K562 (cell line): ENCODE data around the gene ANO1. TPM values are rescaled to one million over a fixed set of nuclear protein-coding genes. Genes with fewer than 3 reads are reported as not detected.

Experiments used
- ATAC-seq: fragments of 200-7000 bp; cut with Tn5 transposase; 3 replicates; pipeline ENCODE4 v1.9.1; 2020; ENCODE audit warnings: moderate library complexity
- BruUV-seq: library from RNA; stranded (reverse); fragments of 400-500 nt; replicated peaks from 2 replicates; lab custom pipeline; 2021; lab: Mats Ljungman, UMichigan
- CTCF ChIA-PET: fragments of 300-600 bp; formaldehyde crosslinking; extraction: SDS; loops from one replicate; lab custom pipeline; 2021; ENCODE audit warnings: low intra/inter-chr PET ratio; lab: Yijun Ruan, JAX
- POLR2A ChIA-PET: fragments of 300-600, 350-650 bp; sonication (Branson Sonifier 250); formaldehyde crosslinking; extraction: SDS; loops from one replicate; lab custom pipeline; 2021; ENCODE audit warnings: antibody characterized with exemption, inconsistent platforms; lab: Yijun Ruan, JAX
- DNase-seq, 4 experiments: peaks; one replicate each; pipeline versions ENCODE4 v3.0.0 to v3.0.0-alpha.2; 2011 to 2018; ENCODE audit warnings: low spot score in 3 of 4, mixed read lengths in 3 of 4; ENCODE audit errors: extremely low read depth in 1 of 4
- FAIRE-seq: peaks from 2 replicates; lab custom pipeline; 2011; peaks lifted over from hg19 to GRCh38; lab: Jason Lieb, UNC
- H2AFZ ChIP-seq: 2 replicates; pipeline ENCODE4 v1.6.0; 2011; ENCODE audit warnings: low read depth, low read length, control low read depth, inconsistent platforms
- H3K27ac ChIP-seq: fragments of 200-600 bp; 3 replicates; pipeline ENCODE4 v1.8.0; 2011; ENCODE audit warnings: low read depth, mild to moderate bottlenecking, control low read depth, inconsistent platforms, low read length, moderate library complexity, mixed read lengths; ENCODE audit errors: extremely low read depth
- H3K27me3 ChIP-seq, 2 experiments: fragments of 300-600 bp in 1 of 2; 2 replicates in 1 of 2; 3 replicates in 1 of 2; pipeline versions ENCODE4 v1.6.0 to v1.8.0; 2011; ENCODE audit warnings: inconsistent platforms in 2 of 2, low read length in 2 of 2, mild to moderate bottlenecking in 1 of 2, mixed read lengths in 1 of 2, moderate library complexity in 1 of 2; ENCODE audit not compliant: control insufficient read depth in 2 of 2, insufficient read depth in 2 of 2
- H3K36me3 ChIP-seq: fragments of 300-600 bp; 3 replicates; pipeline ENCODE4 v1.8.0; 2011; ENCODE audit warnings: mild to moderate bottlenecking, low read length, inconsistent platforms; ENCODE audit not compliant: control insufficient read depth, insufficient read depth
- H3K4me1 ChIP-seq, 2 experiments: fragments of 200-600 bp in 1 of 2; replicated peaks in 1 of 2; 2 replicates in 1 of 2; 3 replicates in 1 of 2; pipeline versions ENCODE4 v1.5.1 to v1.8.0; 2011; ENCODE audit warnings: inconsistent platforms in 2 of 2, low read length in 2 of 2, mild to moderate bottlenecking in 1 of 2, mixed read lengths in 1 of 2, moderate library complexity in 1 of 2; ENCODE audit not compliant: control insufficient read depth in 2 of 2, insufficient read depth in 2 of 2
- H3K4me2 ChIP-seq: 2 replicates; pipeline ENCODE4 v1.6.1; 2011; ENCODE audit warnings: low read length, control low read depth, inconsistent platforms, mixed read lengths; ENCODE audit not compliant: insufficient read depth
- H3K4me3 ChIP-seq: fragments of 200-600 bp; sonication (generic), shearing (Covaris generic); 2 replicates; pipeline ENCODE4 v1.5.1; 2016; ENCODE audit warnings: control low read depth, inconsistent platforms
- H3K79me2 ChIP-seq: fragments of 200-600 bp; 3 replicates; pipeline ENCODE4 v1.8.0; 2011; ENCODE audit warnings: low read length, inconsistent platforms; ENCODE audit not compliant: control insufficient read depth, insufficient read depth
- H3K9ac ChIP-seq, 2 experiments: 2 replicates each; pipeline versions ENCODE4 v1.6.0 to v1.6.1; 2011; ENCODE audit warnings: low read depth in 2 of 2, low read length in 2 of 2, control low read depth in 1 of 2, inconsistent platforms in 1 of 2, mild to moderate bottlenecking in 1 of 2, mixed read lengths in 1 of 2; ENCODE audit not compliant: insufficient read depth in 1 of 2
- H3K9me1 ChIP-seq: one replicate; pipeline ENCODE4 v1.6.0; 2011; ENCODE audit warnings: inconsistent platforms, mild to moderate bottlenecking, low read length, moderate library complexity; ENCODE audit not compliant: control insufficient read depth, insufficient read depth
- H3K9me3 ChIP-seq: replicated peaks from 2 replicates; pipeline ENCODE4 v1.5.1; 2011; ENCODE audit warnings: low read depth, low read length, inconsistent platforms; ENCODE audit not compliant: control insufficient read depth, insufficient read depth
- H4K20me1 ChIP-seq: replicated peaks from 2 replicates; pipeline ENCODE4 v1.6.1; 2011; ENCODE audit warnings: low read length, inconsistent platforms, mixed read lengths; ENCODE audit not compliant: control insufficient read depth, insufficient read depth
- EP300 ChIP-seq: IDR thresholded peaks from 2 replicates; pipeline ENCODE4 v1.6.1; 2012; ENCODE audit warnings: low read length, improper control_type of control experiment
- HDAC1 ChIP-seq, 2 experiments: fragments of 450-650 bp; IDR thresholded peaks; 2 replicates each; pipeline ENCODE4 v1.6.1; 2016 to 2017; ENCODE audit warnings: inconsistent platforms in 1 of 2, mild to moderate bottlenecking in 1 of 2, moderate library complexity in 1 of 2
- HDAC8 ChIP-seq: fragments of 450-650 bp; IDR thresholded peaks from 2 replicates; pipeline ENCODE4 v1.6.1; 2016; ENCODE audit warnings: mild to moderate bottlenecking, missing genetic modification characterization, moderate library complexity, missing compliant biosample characterization
- KDM5B ChIP-seq: fragments of 200-600 bp; sonication (generic); IDR thresholded peaks from 2 replicates; pipeline ENCODE4 v1.6.1; 2012; ENCODE audit warnings: low read depth, mild to moderate bottlenecking, moderate library complexity, low read length, control low read depth, inconsistent platforms; ENCODE audit not compliant: insufficient replicate concordance
- MIER1 ChIP-seq: fragments of 450-650 bp; IDR thresholded peaks from 2 replicates; pipeline ENCODE4 v1.6.1; 2016; ENCODE audit warnings: antibody characterized with exemption, mild to moderate bottlenecking, low read depth
- MTA1 ChIP-seq: fragments of 450-650 bp; IDR thresholded peaks from 2 replicates; pipeline ENCODE4 v1.6.1; 2017; ENCODE audit warnings: borderline replicate concordance
- POLR2A ChIP-seq: fragments of 450-650 bp; conservative IDR thresholded peaks from 2 replicates; pipeline ENCODE4 v1.6.1; 2016
- POLR3A ChIP-seq: IDR thresholded peaks from 2 replicates; pipeline ENCODE4 v1.6.1; 2011; ENCODE audit warnings: borderline replicate concordance, mild to moderate bottlenecking, moderate library complexity; ENCODE audit not compliant: insufficient read length, insufficient read depth; ENCODE audit errors: extremely low read depth
- RBM22 ChIP-seq: fragments of 200-400 bp; formaldehyde crosslinking; IDR thresholded peaks from 2 replicates; pipeline ENCODE4 v1.6.1; 2018; ENCODE audit warnings: low read length, low read depth; ENCODE audit not compliant: poor library complexity, severe bottlenecking
- SMAD4 ChIP-seq: fragments of 250-450 bp; sonication (Bioruptor Pico); conservative IDR thresholded peaks from 2 replicates; pipeline ENCODE4 v1.8.0; 2021; ENCODE audit warnings: inconsistent platforms, mild to moderate bottlenecking, moderate library complexity
- SREBF1 ChIP-seq: fragments of 150-350 bp; IDR thresholded peaks from 2 replicates; pipeline ENCODE4 v1.6.1; 2014; ENCODE audit warnings: antibody characterized with exemption, low read depth, low read length, borderline replicate concordance
- SUPT5H ChIP-seq: fragments of 450-650 bp; IDR thresholded peaks from 2 replicates; pipeline ENCODE4 v1.6.1; 2016
- XRCC4 ChIP-seq: IDR thresholded peaks from one replicate; pipeline ENCODE4 v1.6.1; 2011; ENCODE audit not compliant: insufficient read depth, insufficient read length; ENCODE audit errors: extremely low read depth
- ZNF133 ChIP-seq: fragments of 250-450 bp; sonication (Bioruptor Pico); IDR thresholded peaks from 2 replicates; pipeline ENCODE4 v1.4.0; 2020; ENCODE audit warnings: mild to moderate bottlenecking
- ZNF197 ChIP-seq: fragments of 200-800 bp; sonication (Bioruptor generic); IDR thresholded peaks from 2 replicates; pipeline ENCODE4 v1.6.1; 2016; ENCODE audit warnings: low read depth, missing genetic modification characterization, missing compliant biosample characterization
- ZNF57 ChIP-seq: fragments of 450-650 bp; formaldehyde crosslinking; IDR thresholded peaks from 2 replicates; pipeline ENCODE4 v1.4.0; 2020; ENCODE audit warnings: mild to moderate bottlenecking, moderate library complexity
- ZNF778 ChIP-seq: fragments of 450-650 bp; formaldehyde crosslinking; IDR thresholded peaks from 2 replicates; pipeline ENCODE4 v1.4.0; 2020; ENCODE audit warnings: mild to moderate bottlenecking, moderate library complexity
- WGBS: fragments of 100-300 bp; shearing (Covaris generic); methylation state at CpG from one replicate; pipeline ENCODE4 v1.1.6; 2016; ENCODE audit warnings: low coverage, mixed read lengths; ENCODE audit not compliant: insufficient coverage; ENCODE audit errors: missing lambda C conversion rate; 5-methylcytosine and 5-hydroxymethylcytosine counted together
- in situ Hi-C: fragments of 300-500 bp; cut with MboI; formaldehyde crosslinking; loops from 4 replicates; pipeline ENCODE4 v1.15.0; 2018; ENCODE audit warnings: inconsistent platforms, mixed read lengths
- intact Hi-C: fragments of 100-400 bp; cut with micrococcal nuclease; formaldehyde crosslinking; loops from 2 replicates; pipeline ENCODE4 v1.14.2; 2022
- polyA plus RNA-seq, 8 experiments: library from polyadenylated mRNA; depleted of rRNA in 4 of 8; stranded (reverse) in 5 of 8; unstranded in 3 of 8; fragments of >200 nt; fragmentation: Nextera tagmentation in 2 of 8; fragmentation: Illumina TruSeq in 1 of 8; extraction: Ambion mirVana in 2 of 8; extraction: Trizol in 1 of 8; gene quantifications; 2 replicates each; pipeline versions ENCODE4 v1.2.1 to v1.2.3, GENCODE V29; 2011 to 2014; ENCODE audit warnings: inconsistent platforms in 1 of 8, missing spikeins in 1 of 8
- total RNA-seq, 7 experiments: library from RNA; depleted of rRNA in 6 of 7; stranded (reverse); fragments of >200 nt in 6 of 7; fragmentation: Illumina TruSeq in 2 of 7; extraction: Trizol in 2 of 7; gene quantifications; 2 replicates each; pipeline versions ENCODE4 v1.2.1 to v1.2.3, GENCODE V29; 2011 to 2021; ENCODE audit warnings: low replicate concordance in 1 of 7
- TF ChIP-seq, protein P1 (sequence below): sonication (generic); formaldehyde crosslinking; IDR thresholded peaks from 2 replicates; pipeline ENCODE4 v1.8.0; 2022; ENCODE audit warnings: missing genetic modification reagents, mild to moderate bottlenecking, borderline replicate concordance
- TF ChIP-seq, protein P2 (sequence below): fragments of 250-450 bp; sonication (Bioruptor Pico); IDR thresholded peaks from 2 replicates; pipeline ENCODE4 v1.6.1; 2021; ENCODE audit warnings: mild to moderate bottlenecking
- TF ChIP-seq, protein P3 (sequence below), 3 experiments: fragments of 200-800 bp in 1 of 3; sonication (Bioruptor generic) in 1 of 3; sonication (generic) in 1 of 3; formaldehyde crosslinking in 1 of 3; IDR thresholded peaks; 2 replicates each; pipeline versions ENCODE4 v1.6.1 to v1.8.0; 2016 to 2022; ENCODE audit warnings: mild to moderate bottlenecking in 2 of 3, missing compliant biosample characterization in 2 of 3, missing genetic modification characterization in 2 of 3, missing genetic modification reagents in 1 of 3

Gene ANO1
- total and polyA plus RNA-seq, 9 of the 15 experiments (the other 6 are each of a cell fraction or from before 2014, with no cell fraction given) = not detected

DNA sequence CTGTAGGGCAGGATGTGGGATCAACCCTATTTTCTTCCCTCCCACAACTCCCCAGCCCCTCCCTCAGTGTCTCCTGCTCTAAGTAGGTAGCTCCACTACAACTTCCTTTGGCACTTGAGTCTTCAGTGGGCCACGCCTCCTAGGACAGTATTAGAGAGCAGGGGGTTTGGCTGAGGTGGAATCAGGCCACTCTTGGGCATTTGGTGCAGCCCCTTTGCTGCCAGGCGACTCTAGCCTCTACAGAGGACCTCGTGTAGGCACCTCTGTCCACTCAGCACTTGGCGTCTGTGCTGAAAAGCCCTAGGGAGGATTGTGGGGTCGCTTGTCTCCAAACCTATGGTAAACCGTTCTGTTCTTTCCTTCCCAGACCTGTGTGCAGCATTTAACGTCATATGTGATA is 127.6 kb downstream of the ANO1 start:
- in situ Hi-C loops (no loop called here), intact Hi-C loops (loop anchor here (10.0 kb wide), 2 partner anchors 189 to 239 kb away; partner anchors contain the start of gene CTTN)
- H3K4me2 ChIP-seq = no peak overlapping the region
- H3K36me3 ChIP-seq = peaks cover 38% of the 10 kb centered on the region
- peaks cover 15 to 37% of the 10 kb centered on the region in 2 experiments; a peak in 4 of 5 replicates for H3K4me1 ChIP-seq
- DNase-seq = no peak
- CTCF ChIA-PET = no interaction called here
- H3K79me2 ChIP-seq = peaks cover 50% of the 10 kb centered on the region
- H3K27ac ChIP-seq = no peak overlapping the region
- H3K9ac ChIP-seq = peak overlapping the region in 1 of 2 experiments; percentile 48; a peak in 1 of 4 replicates
- 94% methylated on average over 7 of the region's 7 CpGs for WGBS
- H3K27me3 ChIP-seq = no peaks in the 10 kb centered on the region
- no peak for ATAC-seq
- H3K4me3 ChIP-seq = no peak overlapping the region
- TF ChIP-seq ZNF57 (CRISPR knock-in tag) (no peak), XRCC4 (no peak), MIER1 (no peak), HDAC1 (IDR thresholded peaks at IDR 0.05) (no peak), SUPT5H (0 out of 2 replicates have a peak, but pooled peaks have one; percentile 19), MTA1 (no peak), RBM22 (no peak), ZNF133 (CRISPR knock-in tag) (no peak), POLR2A (0 out of 2 replicates have a peak, but pooled peaks have one; percentile 5), SMAD4 (CRISPR knock-in tag) (no peak), ZNF778 (CRISPR knock-in tag) (no peak), EP300 (no peak), POLR3A (no peak), HDAC8 (no peak), SREBF1 (no peak), KDM5B (peak; percentile 19), ZNF197 (CRISPR knock-in tag) (no peak)
- TF ChIP-seq, protein P1, sequence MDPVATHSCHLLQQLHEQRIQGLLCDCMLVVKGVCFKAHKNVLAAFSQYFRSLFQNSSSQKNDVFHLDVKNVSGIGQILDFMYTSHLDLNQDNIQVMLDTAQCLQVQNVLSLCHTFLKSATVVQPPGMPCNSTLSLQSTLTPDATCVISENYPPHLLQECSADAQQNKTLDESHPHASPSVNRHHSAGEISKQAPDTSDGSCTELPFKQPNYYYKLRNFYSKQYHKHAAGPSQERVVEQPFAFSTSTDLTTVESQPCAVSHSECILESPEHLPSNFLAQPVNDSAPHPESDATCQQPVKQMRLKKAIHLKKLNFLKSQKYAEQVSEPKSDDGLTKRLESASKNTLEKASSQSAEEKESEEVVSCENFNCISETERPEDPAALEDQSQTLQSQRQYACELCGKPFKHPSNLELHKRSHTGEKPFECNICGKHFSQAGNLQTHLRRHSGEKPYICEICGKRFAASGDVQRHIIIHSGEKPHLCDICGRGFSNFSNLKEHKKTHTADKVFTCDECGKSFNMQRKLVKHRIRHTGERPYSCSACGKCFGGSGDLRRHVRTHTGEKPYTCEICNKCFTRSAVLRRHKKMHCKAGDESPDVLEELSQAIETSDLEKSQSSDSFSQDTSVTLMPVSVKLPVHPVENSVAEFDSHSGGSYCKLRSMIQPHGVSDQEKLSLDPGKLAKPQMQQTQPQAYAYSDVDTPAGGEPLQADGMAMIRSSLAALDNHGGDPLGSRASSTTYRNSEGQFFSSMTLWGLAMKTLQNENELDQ = no peak
- TF ChIP-seq, protein P2, sequence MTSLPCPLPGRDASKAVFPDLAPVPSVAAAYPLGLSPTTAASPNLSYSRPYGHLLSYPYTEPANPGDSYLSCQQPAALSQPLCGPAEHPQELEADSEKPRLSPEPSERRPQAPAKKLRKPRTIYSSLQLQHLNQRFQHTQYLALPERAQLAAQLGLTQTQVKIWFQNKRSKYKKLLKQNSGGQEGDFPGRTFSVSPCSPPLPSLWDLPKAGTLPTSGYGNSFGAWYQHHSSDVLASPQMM (CRISPR knock-in tag) = no peak
- TF ChIP-seq, protein P3, sequence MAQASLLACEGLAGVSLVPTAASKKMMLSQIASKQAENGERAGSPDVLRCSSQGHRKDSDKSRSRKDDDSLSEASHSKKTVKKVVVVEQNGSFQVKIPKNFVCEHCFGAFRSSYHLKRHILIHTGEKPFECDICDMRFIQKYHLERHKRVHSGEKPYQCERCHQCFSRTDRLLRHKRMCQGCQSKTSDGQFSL (CRISPR knock-in tag; IDR thresholded peaks at IDR 0.05) = no peak
- TF ChIP-seq, protein P3 (tag; IDR thresholded peaks at IDR 0.05) = no peak
- no peak overlapping the region for H2AFZ ChIP-seq
- no peaks in the 10 kb centered on the region for H3K9me3 ChIP-seq
- BruUV-seq = no TSS peak
- no peak for FAIRE-seq
- peaks cover 7% of the 10 kb centered on the region for H3K9me1 ChIP-seq
- POLR2A ChIA-PET = interaction anchor here (0.6 to 2.2 kb wide), 2 partner anchors 17 to 191 kb away, joined by 3 to 6 read pairs; no protein-coding TSS in a partner anchor
- H4K20me1 ChIP-seq = peaks cover 32% of the 10 kb centered on the region
